Heart left ventricle (tissue), 16 donors: ENCODE results near the gene RANBP2. TPM values are rescaled to one million over a fixed set of nuclear protein-coding genes. Genes with fewer than 3 reads are reported as not detected.
"Not testable (repeated sequence)": the region's sequence is repeated elsewhere in the genome, so short reads cannot be mapped to it uniquely, and the experiment has no call there.

Experiments
- ATAC-seq, 4 donors: fragments of 200-7000 bp; cut with Tn5 transposase; one replicate each; pipeline ENCODE4 v1.9.1; 2020 to 2022; ENCODE audit warnings: moderate library complexity in 4 of 4, mild to moderate bottlenecking in 3 of 4, moderate number of reproducible peaks in 1 of 4
- DNase-seq, 5 donors: peaks; one replicate each; pipeline ENCODE4 v3.0.0-alpha.2; 2020
- H3K27ac ChIP-seq, 12 donors: fragments of 200-600 bp; sonication (generic) in 4 of 12; one replicate each; pipeline versions ENCODE4 v1.5.0 to v1.8.0; 2016 to 2022; ENCODE audit warnings: mild to moderate bottlenecking in 2 of 12
- H3K27me3 ChIP-seq, 9 donors: fragments of 200-600 bp; sonication (generic) in 2 of 9; one replicate each; pipeline versions ENCODE4 v1.5.1 to v1.8.0; 2016 to 2022; ENCODE audit warnings: mild to moderate bottlenecking in 3 of 9
- H3K36me3 ChIP-seq, 9 donors: fragments of 200-600 bp; sonication (generic) in 2 of 9; one replicate each; pipeline versions ENCODE4 v1.5.0 to v1.8.0; 2018 to 2022; ENCODE audit warnings: mild to moderate bottlenecking in 2 of 9
- H3K4me1 ChIP-seq, 12 donors: fragments of 200-600 bp; sonication (generic) in 4 of 12; one replicate each; pipeline versions ENCODE4 v1.5.0 to v1.8.0; 2016 to 2022; ENCODE audit warnings: mild to moderate bottlenecking in 3 of 12
- H3K4me3 ChIP-seq, 12 donors: fragments of 200-600 bp; sonication (generic) in 4 of 12; one replicate each; pipeline versions ENCODE4 v1.5.0 to v1.8.0; 2017 to 2022; ENCODE audit warnings: mild to moderate bottlenecking in 9 of 12, moderate library complexity in 4 of 12
- H3K9me3 ChIP-seq, 12 donors: fragments of 200-600 bp; sonication (generic) in 4 of 12; one replicate each; pipeline versions ENCODE4 v1.5.0 to v1.8.0; 2016 to 2022; ENCODE audit warnings: mild to moderate bottlenecking in 1 of 12
- POLR2A ChIP-seq, 2 donors: fragments of 450-650 bp; IDR thresholded peaks; one replicate each; pipeline ENCODE4 v1.6.1; 2017; ENCODE audit warnings: antibody characterized with exemption in 2 of 2, mild to moderate bottlenecking in 2 of 2, moderate library complexity in 2 of 2
- whole genome bisulfite sequencing, 4 donors: extraction: QIAGEN DNeasy Blood & Tissue Kit in 2 of 4; methylation state at CpG; one replicate each; pipeline versions ENCODE4 v1.1.5 to v1.1.7; 2013 to 2018; 5-methylcytosine and 5-hydroxymethylcytosine counted together
- intact Hi-C, 10 donors: fragments of 100-400 bp; cut with DNase I; formaldehyde crosslinking; loops; one replicate each; pipeline versions ENCODE4 v1.11.1 to v1.14.2; 2022
- polyA plus RNA-seq, 2 donors: library from polyadenylated mRNA; stranded (reverse); fragments of 200-250 nt; gene quantifications; one replicate each; pipeline ENCODE4 v1.2.3, GENCODE V29; 2013
- total RNA-seq, 9 donors: library from RNA; depleted of rRNA in 2 of 9; stranded (reverse); fragments of >200 nt in 2 of 9; fragmentation: NEBNext Ultra II Directional in 3 of 9; extraction: Animal tissue kit (Norgen Biotek cat#: 25700) in 3 of 9; gene quantifications; one replicate each; pipeline versions ENCODE4 v1.1.0 to v1.2.4, GENCODE V29; 2016 to 2023
- TF ChIP-seq, protein P1 (sequence below), 12 donors: fragments of 200-600 bp; sonication (generic) in 4 of 12; IDR thresholded peaks; one replicate each; pipeline versions ENCODE4 v1.5.0 to v1.8.0; 2018 to 2022; ENCODE audit warnings: antibody characterized with exemption in 12 of 12, mild to moderate bottlenecking in 5 of 12
- donor health status: ischemic (EF 13 %, LVEDD 7.1; RV severe dilation, severe dysfunction).
- donor health status: healthy with polysubstance abuse.
- donor health status: DM: no; HTN: yes; CAD: no.
- donor health status: DM: no; HTN: no; CAD: no.
- donor health status: ischemic (EF 25% LVEDD 6.9; RV normal size, moderate dysfunction).
- donor health status: ischemic (EF 25% LVEDD 5.7; RV mildly dilated, moderate dysfunction).
- donor health status: healthy.
- donor health status: DM: yes; HTN: yes; CAD: no.
- donor health status: ischemic (EF 35%, LVEDD 5.7; RV mildly dilated, moderate dysfunction).
- donor health status: nonischemic (EF 11% LVEDD 7.7; RV severe dilation, severe dysfunction).
- donor health status: DM: yes; HTN: yes; CAD: no.
- donor health status: PGD.
- donor health status: ischemic (EF 29% LVEDD 5.4; RV normal size, mild dysfunction).
- donor health status: nonischemic (EF 23%, LVEDD 6.1; RV moderate dilation, normal function).

Gene RANBP2
- total and polyA plus RNA-seq, 11 donors: 9.9 to 67.7 (median 50.6) TPM

DNA sequence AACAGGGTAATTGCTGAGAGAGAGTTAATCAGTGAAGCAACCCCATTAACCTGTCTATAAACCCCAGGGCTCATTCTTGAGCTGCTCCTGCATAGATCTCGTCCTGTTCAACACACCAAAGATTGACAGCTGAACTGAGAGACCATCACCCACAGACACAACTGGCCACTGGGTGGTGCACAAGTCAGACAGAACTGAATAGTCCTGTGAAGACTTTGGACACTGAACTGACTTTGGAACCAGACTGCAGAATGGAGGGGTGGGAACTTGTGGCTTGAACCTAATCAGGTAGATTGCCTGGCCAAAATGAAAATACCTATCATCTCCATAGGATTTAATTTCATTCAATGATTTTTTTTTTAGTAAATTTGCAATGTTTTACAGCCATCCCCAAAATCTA is 29.3 kb upstream of the RANBP2 start:
- no CpG with 5 or more reads among the region's 1 CpG for WGBS, 4 donors
- H3K4me3 ChIP-seq, H3K9me3 ChIP-seq, H3K27me3 ChIP-seq, H3K27ac ChIP-seq, intact Hi-C loops, H3K4me1 ChIP-seq, DNase-seq: not testable (repeated sequence)
- TF ChIP-seq, protein P1, sequence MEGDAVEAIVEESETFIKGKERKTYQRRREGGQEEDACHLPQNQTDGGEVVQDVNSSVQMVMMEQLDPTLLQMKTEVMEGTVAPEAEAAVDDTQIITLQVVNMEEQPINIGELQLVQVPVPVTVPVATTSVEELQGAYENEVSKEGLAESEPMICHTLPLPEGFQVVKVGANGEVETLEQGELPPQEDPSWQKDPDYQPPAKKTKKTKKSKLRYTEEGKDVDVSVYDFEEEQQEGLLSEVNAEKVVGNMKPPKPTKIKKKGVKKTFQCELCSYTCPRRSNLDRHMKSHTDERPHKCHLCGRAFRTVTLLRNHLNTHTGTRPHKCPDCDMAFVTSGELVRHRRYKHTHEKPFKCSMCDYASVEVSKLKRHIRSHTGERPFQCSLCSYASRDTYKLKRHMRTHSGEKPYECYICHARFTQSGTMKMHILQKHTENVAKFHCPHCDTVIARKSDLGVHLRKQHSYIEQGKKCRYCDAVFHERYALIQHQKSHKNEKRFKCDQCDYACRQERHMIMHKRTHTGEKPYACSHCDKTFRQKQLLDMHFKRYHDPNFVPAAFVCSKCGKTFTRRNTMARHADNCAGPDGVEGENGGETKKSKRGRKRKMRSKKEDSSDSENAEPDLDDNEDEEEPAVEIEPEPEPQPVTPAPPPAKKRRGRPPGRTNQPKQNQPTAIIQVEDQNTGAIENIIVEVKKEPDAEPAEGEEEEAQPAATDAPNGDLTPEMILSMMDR (IDR thresholded peaks at IDR 0.05): peak in 2 of 12 donors; percentile 16 to 19
- peak in 3 of 4 donors; percentile 84 to 86 (median 85) for ATAC-seq
- peaks cover 0 to 21% (median 10%) of the 10 kb centered on the region in 9 donors for H3K36me3 ChIP-seq

DNA sequence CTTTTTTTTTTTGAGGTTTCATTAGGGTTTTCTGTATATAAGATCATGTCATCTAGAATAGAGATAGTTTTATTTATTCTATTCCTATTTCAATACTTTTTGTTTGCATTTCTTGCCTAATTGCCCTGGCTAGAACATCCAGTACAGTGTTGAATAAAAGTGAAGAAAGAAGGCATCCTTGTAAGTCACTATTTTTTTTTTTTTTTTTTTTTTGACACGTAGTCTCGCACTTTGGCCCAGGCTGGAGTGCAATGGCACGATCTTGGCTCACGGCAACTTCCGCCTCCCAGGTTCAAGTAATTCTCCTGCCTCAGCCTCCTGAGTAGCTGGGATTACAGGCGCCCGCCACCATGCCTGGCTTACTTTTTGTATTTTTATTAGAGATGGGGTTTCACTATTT is 27.8 kb upstream of the RANBP2 start:
- Histone ChIP-seq H3K36me3 (peaks cover 0 to 7% (median 0%) of the 10 kb centered on the region in 9 donors), H3K9me3 (no peaks in the 10 kb centered on the region), H3K27me3 (no peaks in the 10 kb centered on the region), H3K27ac (no peak overlapping the region), H3K4me3 (no peak overlapping the region), H3K4me1 (no peaks in the 10 kb centered on the region)
- no peak for DNase-seq
- TF ChIP-seq, protein P1 (IDR thresholded peaks at IDR 0.05): no peak
- no peak for TF ChIP-seq POLR2A (IDR thresholded peaks at IDR 0.05)
- no peak for ATAC-seq
- intact Hi-C loops: no loop called here
- 95 to 98% (median 97%) methylated on average over 7 of the region's 7 CpGs for WGBS, 4 donors

DNA sequence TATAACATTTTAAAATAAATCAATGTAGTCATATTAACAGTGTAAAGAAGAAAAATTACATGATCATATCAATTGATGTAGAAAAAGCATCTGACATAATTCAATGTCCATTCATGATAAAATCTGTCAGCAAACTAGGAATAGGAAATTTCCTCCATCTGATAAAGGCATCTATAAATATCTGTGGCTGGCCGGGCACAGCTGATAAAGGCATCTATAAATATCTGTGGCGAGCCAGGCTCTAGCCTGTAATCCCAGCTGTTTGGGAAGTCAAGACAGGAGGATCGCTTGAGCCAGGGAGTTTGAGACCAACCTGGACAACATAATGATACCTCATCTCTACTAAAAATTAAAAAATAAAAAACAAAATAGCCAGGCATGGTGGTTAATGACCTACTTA is 18.1 kb upstream of the RANBP2 start:
- ATAC-seq (peak in 3 of 4 donors; percentile 53 to 80 (median 72)), DNase-seq (no peak)
- Histone ChIP-seq H3K36me3 (no peaks in the 10 kb centered on the region), H3K27me3 (no peaks in the 10 kb centered on the region), H3K4me1 (peaks cover 0 to 7% (median 2%) of the 10 kb centered on the region in 12 donors), H3K27ac (no peak overlapping the region), H3K9me3 (peaks cover 0 to 1% (median 0%) of the 10 kb centered on the region in 12 donors), H3K4me3 (no peak overlapping the region)
- WGBS, 4 donors: 9 to 12% (median 10%) methylated on average over 3 of the region's 3 CpGs
- TF ChIP-seq POLR2A (IDR thresholded peaks at IDR 0.05): no peak
- TF ChIP-seq, protein P1 (IDR thresholded peaks at IDR 0.05): no peak
- intact Hi-C loops: no loop called here

DNA sequence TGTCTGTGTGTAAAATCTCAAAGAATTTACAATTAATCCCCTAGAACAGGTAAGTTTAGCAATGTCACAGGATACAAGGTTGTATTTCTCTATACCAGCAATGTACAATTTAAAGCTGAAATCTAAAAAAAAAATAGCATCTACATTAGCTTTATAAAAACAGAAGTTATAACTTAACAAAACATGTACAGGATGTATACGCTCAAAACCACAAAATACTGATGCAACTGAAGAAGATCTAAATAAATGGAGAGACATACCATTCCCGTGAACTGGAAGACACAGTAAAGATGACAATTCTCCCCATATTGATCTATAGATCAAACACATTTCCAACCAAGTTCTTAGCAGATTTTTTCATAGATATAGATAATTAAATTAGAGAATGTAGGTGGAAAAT is 17.5 kb upstream of the RANBP2 start:
- no peaks in the 10 kb centered on the region for H3K27me3 ChIP-seq
- H3K36me3 ChIP-seq: no peaks in the 10 kb centered on the region
- no peak overlapping the region for H3K4me3 ChIP-seq
- intact Hi-C loops: no loop called here
- H3K27ac ChIP-seq: no peak overlapping the region
- 80 to 93% (median 86%) methylated on average over 2 of the region's 2 CpGs for WGBS, 4 donors
- peaks cover 0 to 7% (median 0%) of the 10 kb centered on the region in 12 donors for H3K9me3 ChIP-seq
- TF ChIP-seq POLR2A (IDR thresholded peaks at IDR 0.05): no peak
- TF ChIP-seq, protein P1 (IDR thresholded peaks at IDR 0.05): no peak
- ATAC-seq (no peak), DNase-seq (no peak)
- H3K4me1 ChIP-seq: peaks cover 0 to 7% (median 2%) of the 10 kb centered on the region in 12 donors
